Cardiac muscle cell (in vitro differentiated cells and primary cell): Measurements from ENCODE around the gene OR51M1. TPM values are rescaled to one million over a fixed set of nuclear protein-coding genes. Genes with fewer than 3 reads are reported as not detected.

Experiments
- polyA plus RNA-seq: library from polyadenylated mRNA; unstranded; fragments of >200 nt; fragmentation: Nextera tagmentation; extraction: Ambion mirVana; gene quantifications from 2 replicates; pipeline ENCODE4 v1.2.1, GENCODE V29; 2016
- total RNA-seq: library from RNA; depleted of rRNA; stranded (reverse); fragments of >200 nt; gene quantifications from 2 replicates; pipeline ENCODE4 v1.2.3, GENCODE V29; 2016

The OR51M1 gene
- total and polyA plus RNA-seq, 2 experiments from 2014 or later = not detected

Other genes starting within 250 kb of the OR51M1 start
- not detected in 2 replicates for gene OR52A5, start 245.5 kb upstream of the OR51M1 start, total RNA-seq
- not detected in 2 replicates for gene OR52A5, start 245.5 kb upstream of the OR51M1 start, polyA plus RNA-seq
- gene OR52A1, start 229.1 kb upstream of the OR51M1 start, total RNA-seq = not detected in 2 replicates
- gene OR52A1, start 229.1 kb upstream of the OR51M1 start, polyA plus RNA-seq = not detected in 2 replicates
- not detected in 2 replicates for gene OR51V1, start 183.1 kb upstream of the OR51M1 start, total RNA-seq
- not detected in 2 replicates for gene OR51V1, start 183.1 kb upstream of the OR51M1 start, polyA plus RNA-seq
- gene HBB, start 156.7 kb upstream of the OR51M1 start, total RNA-seq = not detected in 2 replicates
- not detected in 2 replicates for gene HBB, start 156.7 kb upstream of the OR51M1 start, polyA plus RNA-seq
- 0.95 TPM in 1 of 2 replicates, not detected in the other for gene HBD, start 149.3 kb upstream of the OR51M1 start, total RNA-seq
- gene HBD, start 149.3 kb upstream of the OR51M1 start, polyA plus RNA-seq = 2.8 TPM in 1 of 2 replicates, not detected in the other
- gene HBG1, start 134.0 kb upstream of the OR51M1 start, total RNA-seq = not detected in 2 replicates
- gene HBG1, start 134.0 kb upstream of the OR51M1 start, polyA plus RNA-seq = not detected in 2 replicates
- gene HBG2, start 129.0 kb upstream of the OR51M1 start, total RNA-seq = not detected in 2 replicates
- 0.54 TPM in 1 of 2 replicates, not detected in the other for gene HBG2, start 129.0 kb upstream of the OR51M1 start, polyA plus RNA-seq
- gene HBE1, start 113.9 kb upstream of the OR51M1 start, total RNA-seq = 0.32 and 0.51 TPM in 2 replicates
- 0.23 TPM in 1 of 2 replicates, not detected in the other for gene HBE1, start 113.9 kb upstream of the OR51M1 start, polyA plus RNA-seq
- 0.57 and 0.85 TPM in 2 replicates for gene OR51B4, start 81.9 kb upstream of the OR51M1 start, total RNA-seq
- 0.24 TPM in 1 of 2 replicates, not detected in the other for gene OR51B4, start 81.9 kb upstream of the OR51M1 start, polyA plus RNA-seq
- gene OR51B2, start 59.5 kb upstream of the OR51M1 start, total RNA-seq = 1.6 TPM in 1 of 2 replicates, not detected in the other
- not detected in 2 replicates for gene OR51B2, start 59.5 kb upstream of the OR51M1 start, polyA plus RNA-seq
- gene OR51B5, start 40.3 kb upstream of the OR51M1 start, total RNA-seq = 1.4 and 3.6 TPM in 2 replicates
- 0.25 and 1.1 TPM in 2 replicates for gene OR51B5, start 40.3 kb upstream of the OR51M1 start, polyA plus RNA-seq
- not detected in 2 replicates for gene OR51B6, start 32.3 kb upstream of the OR51M1 start, total RNA-seq
- 0.39 TPM in 1 of 2 replicates, not detected in the other for gene OR51B6, start 32.3 kb upstream of the OR51M1 start, polyA plus RNA-seq
- not detected in 2 replicates for gene OR51Q1, start 38.3 kb downstream of the OR51M1 start, total RNA-seq
- not detected in 2 replicates for gene OR51Q1, start 38.3 kb downstream of the OR51M1 start, polyA plus RNA-seq
- 0.60 TPM in 1 of 2 replicates, not detected in the other for gene OR51I1, start 57.7 kb downstream of the OR51M1 start, total RNA-seq
- gene OR51I1, start 57.7 kb downstream of the OR51M1 start, polyA plus RNA-seq = not detected in 2 replicates
- not detected in 2 replicates for gene OR51I2, start 65.5 kb downstream of the OR51M1 start, total RNA-seq
- 0.19 TPM in 1 of 2 replicates, not detected in the other for gene OR51I2, start 65.5 kb downstream of the OR51M1 start, polyA plus RNA-seq
- not detected in 2 replicates for gene OR52D1, start 104.9 kb downstream of the OR51M1 start, total RNA-seq
- gene OR52D1, start 104.9 kb downstream of the OR51M1 start, polyA plus RNA-seq = 0.82 TPM in 1 of 2 replicates, not detected in the other
- 0.81 and 1.9 TPM in 2 replicates for gene UBQLN3, start 126.1 kb downstream of the OR51M1 start, total RNA-seq
- 0.52 TPM in 1 of 2 replicates, not detected in the other for gene UBQLN3, start 126.1 kb downstream of the OR51M1 start, polyA plus RNA-seq
- gene UBQLNL, start 132.9 kb downstream of the OR51M1 start, total RNA-seq = 0.92 and 3.4 TPM in 2 replicates
- 2.1 and 2.4 TPM in 2 replicates for gene UBQLNL, start 132.9 kb downstream of the OR51M1 start, polyA plus RNA-seq
- gene OR52H1, start 164.7 kb downstream of the OR51M1 start, total RNA-seq = 0.46 and 0.83 TPM in 2 replicates
- gene OR52H1, start 164.7 kb downstream of the OR51M1 start, polyA plus RNA-seq = 0.43 TPM in 1 of 2 replicates, not detected in the other
- gene OR52B6, start 197.1 kb downstream of the OR51M1 start, total RNA-seq = not detected in 2 replicates
- 0.52 TPM in 1 of 2 replicates, not detected in the other for gene OR52B6, start 197.1 kb downstream of the OR51M1 start, polyA plus RNA-seq
- gene TRIM6, start 212.8 kb downstream of the OR51M1 start, total RNA-seq = 5.5 and 11.4 TPM in 2 replicates
- 4.3 and 10.8 TPM in 2 replicates for gene TRIM6, start 212.8 kb downstream of the OR51M1 start, polyA plus RNA-seq
- gene TRIM34, start 241.2 kb downstream of the OR51M1 start, total RNA-seq = 0.81 and 2.4 TPM in 2 replicates
- gene TRIM34, start 241.2 kb downstream of the OR51M1 start, polyA plus RNA-seq = 1.6 and 2.4 TPM in 2 replicates